H1 (cell line): ENCODE measurements around the gene ALDH1A2. TPM values are rescaled to one million over a fixed set of nuclear protein-coding genes. Genes with fewer than 3 reads are reported as not detected.

Source experiments
- CTCF ChIA-PET: fragments of 300-600 bp; sonication (Branson Sonifier 250); formaldehyde crosslinking; loops from one replicate; lab custom pipeline; 2021; ENCODE audit not compliant: partially characterized antibody; lab: Charles Lee
- POLR2A ChIA-PET: fragments of 300-600 bp; sonication (Branson Sonifier 250); formaldehyde crosslinking; loops from one replicate; lab custom pipeline; 2021; ENCODE audit warnings: inconsistent platforms; ENCODE audit not compliant: partially characterized antibody; lab: Charles Lee
- DNase-seq, 2 experiments: peaks; one replicate each; pipeline versions ENCODE4 v3.0.0 to v3.0.0-alpha.2; 2010 to 2022; ENCODE audit warnings: low spot score in 2 of 2, low read depth in 1 of 2, mixed read lengths in 1 of 2
- FAIRE-seq: peaks from 2 replicates; lab custom pipeline; 2011; peaks lifted over from hg19 to GRCh38; lab: Jason Lieb, UNC
- H2AFZ ChIP-seq: 2 replicates; pipeline ENCODE4 v1.8.1; 2012; ENCODE audit warnings: low read length, inconsistent platforms
- H2AK5ac ChIP-seq: 2 replicates; pipeline ENCODE4 v1.6.1; 2013; ENCODE audit warnings: low read depth, low read length
- H2BK120ac ChIP-seq: replicated peaks from 2 replicates; pipeline ENCODE3; 2013; ENCODE audit warnings: low read depth, low read length, inconsistent platforms
- H2BK12ac ChIP-seq: 2 replicates; pipeline ENCODE4 v1.6.1; 2013; ENCODE audit warnings: low read depth, low read length
- H2BK15ac ChIP-seq: 2 replicates; pipeline ENCODE4 v1.6.1; 2013; ENCODE audit warnings: low read length
- H2BK20ac ChIP-seq: 2 replicates; pipeline ENCODE4 v1.6.1; 2013; ENCODE audit warnings: low read length
- H2BK5ac ChIP-seq: 2 replicates; pipeline ENCODE4 v1.6.1; 2013; ENCODE audit warnings: low read depth, low read length
- H3K14ac ChIP-seq: 2 replicates; pipeline ENCODE4 v1.6.1; 2013; ENCODE audit warnings: inconsistent platforms; ENCODE audit not compliant: insufficient read length
- H3K18ac ChIP-seq: 2 replicates; pipeline ENCODE4 v1.6.1; 2013; ENCODE audit warnings: low read length; ENCODE audit errors: extremely low read depth
- H3K23ac ChIP-seq: 2 replicates; pipeline ENCODE4 v1.6.1; 2013; ENCODE audit warnings: inconsistent platforms; ENCODE audit not compliant: insufficient read length
- H3K23me2 ChIP-seq: 2 replicates; pipeline ENCODE4 v1.6.1; 2013; ENCODE audit warnings: low read depth, low read length
- H3K27ac ChIP-seq: 2 replicates; pipeline ENCODE4 v1.6.1; 2011; ENCODE audit warnings: low read depth, low read length, inconsistent platforms
- H3K27me3 ChIP-seq, 4 experiments: replicated peaks in 1 of 4; 1 replicate in 1 of 4; 2 replicates in 3 of 4; pipeline versions ENCODE4 v1.6.1 to v1.8.1; 2011 to 2013; ENCODE audit warnings: low read length in 3 of 4, mild to moderate bottlenecking in 3 of 4, inconsistent platforms in 2 of 4, mixed read lengths in 2 of 4, moderate library complexity in 1 of 4; ENCODE audit not compliant: control insufficient read depth in 3 of 4, insufficient read depth in 3 of 4; ENCODE audit errors: extremely low read depth in 1 of 4
- H3K36me3 ChIP-seq, 4 experiments: 2 replicates each; pipeline versions ENCODE4 v1.6.1 to v1.8.1; 2011 to 2013; ENCODE audit warnings: mild to moderate bottlenecking in 4 of 4, low read length in 3 of 4, moderate library complexity in 2 of 4, control low read depth in 1 of 4, inconsistent platforms in 1 of 4; ENCODE audit not compliant: insufficient read depth in 4 of 4, control insufficient read depth in 2 of 4
- H3K4ac ChIP-seq: replicated peaks from 2 replicates; pipeline ENCODE3; 2013; ENCODE audit warnings: low read length, low read depth, mixed read lengths, inconsistent platforms; ENCODE audit not compliant: insufficient read length
- H3K4me1 ChIP-seq, 4 experiments: replicated peaks in 1 of 4; 1 replicate in 1 of 4; 2 replicates in 3 of 4; pipeline versions ENCODE4 v1.6.1 to v1.8.1; 2011 to 2013; ENCODE audit warnings: low read length in 3 of 4, inconsistent platforms in 2 of 4, mixed read lengths in 1 of 4; ENCODE audit not compliant: insufficient read depth in 4 of 4, control insufficient read depth in 3 of 4
- H3K4me2 ChIP-seq, 2 experiments: 2 replicates each; pipeline versions ENCODE4 v1.6.1 to v1.8.1; 2011 to 2013; ENCODE audit warnings: low read depth in 2 of 2, low read length in 2 of 2, control low read depth in 1 of 2, inconsistent platforms in 1 of 2, mild to moderate bottlenecking in 1 of 2; ENCODE audit not compliant: insufficient read depth in 1 of 2
- H3K4me3 ChIP-seq, 4 experiments: fragments of 200-600, 300-600 bp in 1 of 4; sonication (generic), shearing (Covaris generic), sonication (Bioruptor Twin) in 1 of 4; 2 replicates each; pipeline versions ENCODE4 v1.5.1 to v1.8.1; 2011 to 2016; ENCODE audit warnings: low read length in 4 of 4, low read depth in 3 of 4, control low read depth in 2 of 4, inconsistent platforms in 2 of 4, mild to moderate bottlenecking in 2 of 4, mixed read lengths in 1 of 4, moderate library complexity in 1 of 4; ENCODE audit not compliant: insufficient read depth in 2 of 4; ENCODE audit errors: extremely low read depth in 1 of 4
- H3K56ac ChIP-seq: replicated peaks from 2 replicates; pipeline ENCODE3; 2013; ENCODE audit warnings: low read depth, mild to moderate bottlenecking, mixed read lengths, low read length, inconsistent platforms; ENCODE audit not compliant: insufficient read length
- H3K79me1 ChIP-seq: 2 replicates; pipeline ENCODE4 v1.6.1; 2013; ENCODE audit warnings: low read depth, low read length, control low read depth
- H3K79me2 ChIP-seq, 2 experiments: 2 replicates each; pipeline versions ENCODE4 v1.6.1 to v1.8.1; 2012 to 2013; ENCODE audit warnings: low read length in 2 of 2, mild to moderate bottlenecking in 2 of 2, inconsistent platforms in 1 of 2; ENCODE audit not compliant: insufficient read depth in 2 of 2, control insufficient read depth in 1 of 2
- H3K9ac ChIP-seq, 4 experiments: replicated peaks in 1 of 4; 1 replicate in 1 of 4; 2 replicates in 3 of 4; pipeline versions ENCODE4 v1.6.1 to v1.8.1; 2011 to 2013; ENCODE audit warnings: low read depth in 3 of 4, low read length in 3 of 4, control low read depth in 2 of 4, mild to moderate bottlenecking in 2 of 4, moderate library complexity in 2 of 4, inconsistent platforms in 1 of 4; ENCODE audit errors: extremely low read depth in 1 of 4
- H3K9me3 ChIP-seq, 2 experiments: 2 replicates each; pipeline versions ENCODE4 v1.6.1 to v1.8.1; 2012 to 2013; ENCODE audit warnings: mild to moderate bottlenecking in 2 of 2, moderate library complexity in 2 of 2, control low read depth in 1 of 2, inconsistent platforms in 1 of 2, low read depth in 1 of 2, low read length in 1 of 2, mixed read lengths in 1 of 2; ENCODE audit not compliant: insufficient read depth in 2 of 2
- H4K20me1 ChIP-seq, 2 experiments: replicated peaks in 1 of 2; 2 replicates each; pipeline versions ENCODE3 to v1.8.1; 2011 to 2013; ENCODE audit warnings: inconsistent platforms in 2 of 2, low read length in 2 of 2, mild to moderate bottlenecking in 1 of 2; ENCODE audit not compliant: insufficient read depth in 2 of 2, control insufficient read depth in 1 of 2
- H4K5ac ChIP-seq: 2 replicates; pipeline ENCODE4 v1.6.1; 2013; ENCODE audit warnings: low read length, low read depth, mixed read lengths, inconsistent platforms; ENCODE audit not compliant: insufficient read length
- H4K8ac ChIP-seq: 2 replicates; pipeline ENCODE4 v1.8.0; 2013; ENCODE audit warnings: mild to moderate bottlenecking, moderate library complexity, low read length, inconsistent platforms; ENCODE audit not compliant: insufficient read depth; ENCODE audit errors: extremely low read depth
- H4K91ac ChIP-seq: replicated peaks from 2 replicates; pipeline ENCODE3; 2013; ENCODE audit warnings: low read length, mixed read lengths, inconsistent platforms; ENCODE audit not compliant: insufficient read length
- ASH2L ChIP-seq: fragments of 200-600, 300-600 bp; sonication (generic); IDR thresholded peaks from one replicate; pipeline ENCODE4 v1.7.1; 2017; ENCODE audit warnings: low read length
- GTF2F1 ChIP-seq: IDR thresholded peaks from 2 replicates; pipeline ENCODE4 v1.6.1; 2012; ENCODE audit warnings: low read depth, low read length, improper control_type of control experiment, borderline replicate concordance
- KDM4A ChIP-seq: IDR thresholded peaks from one replicate; pipeline ENCODE4 v1.7.1; 2012; ENCODE audit warnings: low read depth, mild to moderate bottlenecking, moderate library complexity, low read length, inconsistent platforms; ENCODE audit not compliant: severe bottlenecking
- POLR2A ChIP-seq, 2 experiments: IDR thresholded peaks; 1 replicate in 1 of 2; 2 replicates in 1 of 2; pipeline ENCODE4 v1.6.1; 2011; ENCODE audit warnings: low read depth in 2 of 2, low read length in 2 of 2, mild to moderate bottlenecking in 2 of 2; ENCODE audit errors: control extremely low read depth in 1 of 2
- WGBS, 2 experiments: shearing (Covaris generic) in 1 of 2; methylation state at CpG; one replicate each; pipeline versions ENCODE4 v1.1.6 to v1.1.7; 2013 to 2015; ENCODE audit warnings: low lambda C conversion rate in 2 of 2, mixed read lengths in 2 of 2, inconsistent platforms in 1 of 2, low coverage in 1 of 2, missing lambda C conversion rate in 1 of 2; ENCODE audit not compliant: insufficient replicate concordance in 2 of 2, insufficient coverage in 1 of 2, insufficient read length in 1 of 2; ENCODE audit errors: extremely low coverage in 1 of 2, missing lambda C conversion rate in 1 of 2; 5-methylcytosine and 5-hydroxymethylcytosine counted together
- polyA plus RNA-seq, 7 experiments: library from polyadenylated mRNA; depleted of rRNA in 3 of 7; stranded (reverse) in 5 of 7; unstranded in 2 of 7; fragments of >200 nt in 5 of 7; fragments of 200-250 nt in 2 of 7; gene quantifications; 1 replicate in 5 of 7; 2 replicates in 1 of 7; 4 replicates in 1 of 7; pipeline versions ENCODE4 v1.2.1 to v1.2.3, GENCODE V29; 2011 to 2013; ENCODE audit warnings: missing spikeins in 2 of 7, mixed read lengths in 2 of 7
- total RNA-seq: library from RNA; stranded (reverse); fragmentation: NEBNext Ultra II Directional; extraction: Animal tissue kit (Norgen Biotek cat#: 25700); gene quantifications from 2 replicates; pipeline ENCODE4 v1.2.1, GENCODE V29; 2021

Gene ALDH1A2
- total and polyA plus RNA-seq, 2 of the 8 experiments (the other 6 are each of a cell fraction or from before 2014, with no cell fraction given): 0.06 to 0.24 TPM

- no peaks in the 10 kb centered on the region for H3K4me1 ChIP-seq
- H4K91ac ChIP-seq: no peak overlapping the region
- H3K27me3 ChIP-seq: no peaks in the 10 kb centered on the region
- H3K14ac ChIP-seq: no peak overlapping the region
- H2BK5ac ChIP-seq: no peak overlapping the region
- H3K23ac ChIP-seq: no peak overlapping the region
- H3K4me2 ChIP-seq: no peak overlapping the region
- TF ChIP-seq POLR2A (IDR thresholded peaks at IDR 0.05; ENCODE audit: control extremely low read depth in 1 of 2, low read depth in 2 of 2, low read length in 2 of 2) (no peak), KDM4A (no peak), ASH2L (no peak), GTF2F1 (no peak)
- 84 to 100% methylated on average over 1 of the region's 1 CpG for WGBS, 2 experiments
- no peak overlapping the region for H3K56ac ChIP-seq
- no peak overlapping the region for H2BK12ac ChIP-seq
- no peaks in the 10 kb centered on the region; a peak in 1 of 8 replicates for H3K36me3 ChIP-seq
- no peak overlapping the region for H3K9ac ChIP-seq
- H2BK20ac ChIP-seq: no peak overlapping the region
- H3K4me3 ChIP-seq: no peak overlapping the region
- no peaks in the 10 kb centered on the region for H3K23me2 ChIP-seq
- CTCF ChIA-PET: interaction anchor here (1.2 kb wide), 1 partner anchor 17 kb away, joined by 4 read pairs; no protein-coding TSS in a partner anchor
- H3K9me3 ChIP-seq: no peaks in the 10 kb centered on the region
- no peak overlapping the region for H4K5ac ChIP-seq
- no peak for FAIRE-seq
- no peaks in the 10 kb centered on the region for H3K79me2 ChIP-seq
- no peak overlapping the region for H2AK5ac ChIP-seq
- no peak overlapping the region for H3K4ac ChIP-seq
- no peak overlapping the region for H3K27ac ChIP-seq
- no peak overlapping the region for H2BK15ac ChIP-seq
- H4K8ac ChIP-seq: no peak overlapping the region
- H2BK120ac ChIP-seq: no peak overlapping the region
- no peak for DNase-seq
- H3K79me1 ChIP-seq: no peaks in the 10 kb centered on the region
- POLR2A ChIA-PET: no interaction called here
- H4K20me1 ChIP-seq: no peaks in the 10 kb centered on the region
- no peak overlapping the region for H3K18ac ChIP-seq
- H2AFZ ChIP-seq: no peak overlapping the region
These were observed 69.0 kb downstream of the ALDH1A2 start for GRCh38 chr15:57996561-57996960.
